ENCODE data around the gene SNX4.

The SNX4 gene

DNA sequence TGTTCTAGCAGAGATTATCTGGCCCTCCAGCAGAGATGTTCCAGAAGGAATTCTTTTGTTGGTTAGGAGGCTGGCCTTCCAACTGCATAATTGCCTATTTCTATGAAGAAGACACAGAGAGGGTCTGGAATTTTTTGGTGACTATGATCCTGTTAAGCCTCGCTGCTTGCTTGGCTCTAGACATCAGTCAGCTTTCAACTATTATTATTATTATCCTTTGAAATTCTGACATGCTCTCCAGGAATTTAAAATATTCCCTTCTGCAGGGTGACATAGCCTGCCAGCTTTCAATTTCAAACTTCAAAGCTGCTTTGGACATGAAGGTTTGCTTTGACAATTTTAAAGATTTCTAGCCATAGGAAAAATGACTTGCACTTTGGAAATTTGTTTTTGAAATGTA, 118.6 kb downstream of the SNX4 start:
- no peak for DNase-seq

GRCh38 chr3:125398952-125399351, 121.0 kb downstream of the SNX4 start:
- no peak for DNase-seq

Data from midbrain (tissue), 1 donor.